A549 treated with CpdA at 1 μM for 4 hours (cell line): ENCODE results near the gene FXYD1. TPM values are rescaled to one million over a fixed set of nuclear protein-coding genes. Genes with fewer than 3 reads are reported as not detected.

Experiments used
- total RNA-seq: library from RNA; stranded (reverse); fragments of 200-300 nt; extraction: Qiagen RNA extraction; gene quantifications from 5 replicates; pipeline ENCODE4 v1.2.3, GENCODE V29; 2022; ENCODE audit warnings: low read depth

Gene FXYD1
- 0.35 to 0.85 TPM (median 0.44 TPM) in 4 of 5 replicates, not detected in the other for total RNA-seq

GRCh38 chr19:35138305-35138892 is at the start of gene FXYD1:
FXYD1 (plus strand) TSS chr19:35138824; CDS start chr19:35140080, 1,256 bp downstream.

GRCh38 chr19:35115177-35115951 is 23.3 kb upstream of the FXYD1 start, which contains the start of gene FXYD3:
FXYD3 (plus strand) TSS chr19:35115823; CDS start chr19:35119377, 3,554 bp downstream.

GRCh38 chr19:35134601-35135242 is 3.9 kb upstream of the FXYD1 start, which contains the start of gene LGI4:
LGI4 (minus strand) TSS chr19:35135059; CDS start chr19:35134680, 379 bp downstream.

GRCh38 chr19:35143231-35143715 is 4.6 kb downstream of the FXYD1 start, which contains the start of gene FXYD7:
FXYD7 (plus strand) TSS chr19:35143255; CDS start chr19:35143334, 79 bp downstream.

GRCh38 chr19:35154525-35155406 is 16.1 kb downstream of the FXYD1 start, which contains the start of gene FXYD5:
FXYD5 (plus strand) TSS chr19:35154735; CDS start chr19:35155551, 816 bp downstream.

Other genes with a start within 250 kb of the FXYD1 start
- gene ZNF30, start 211.9 kb upstream of the FXYD1 start, total RNA-seq: 5.0 to 5.9 TPM (median 5.2 TPM) in 5 replicates
- 1.4 to 2.1 TPM (median 1.9 TPM) in 5 replicates for gene ZNF792, start 174.6 kb upstream of the FXYD1 start, total RNA-seq
- gene GRAMD1A, start 138.5 kb upstream of the FXYD1 start, total RNA-seq: 119 to 143 TPM (median 132 TPM) in 5 replicates
- gene SCN1B, start 108.4 kb upstream of the FXYD1 start, total RNA-seq: 12.0 to 19.3 TPM (median 16.7 TPM) in 5 replicates
- gene HPN, start 97.1 kb upstream of the FXYD1 start, total RNA-seq: 0.03 to 0.17 TPM in 2 of 5 replicates, not detected in the others
- 0.26 to 0.31 TPM in 2 of 5 replicates, not detected in the others for gene FXYD3, start 23.0 kb upstream of the FXYD1 start, total RNA-seq
- 0.06 to 0.27 TPM (median 0.13 TPM) in 4 of 5 replicates, not detected in the other for gene LGI4, start 3.8 kb upstream of the FXYD1 start, total RNA-seq
- gene FXYD7, start 4.4 kb downstream of the FXYD1 start, total RNA-seq: 0.24 to 0.34 TPM (median 0.25 TPM) in 3 of 5 replicates, not detected in the others
- gene FXYD5, start 15.9 kb downstream of the FXYD1 start, total RNA-seq: 202 to 240 TPM (median 228 TPM) in 5 replicates
- not detected in 5 replicates for gene FAM187B, start 89.9 kb downstream of the FXYD1 start, total RNA-seq
- gene LSR, start 110.2 kb downstream of the FXYD1 start, total RNA-seq: 6.8 to 11.0 TPM (median 9.6 TPM) in 5 replicates
- 106 to 170 TPM (median 163 TPM) in 5 replicates for gene USF2, start 130.1 kb downstream of the FXYD1 start, total RNA-seq
- 0.05 to 0.73 TPM (median 0.13 TPM) in 3 of 5 replicates, not detected in the others for gene HAMP, start 143.7 kb downstream of the FXYD1 start, total RNA-seq
- gene MAG, start 153.3 kb downstream of the FXYD1 start, total RNA-seq: not detected in 5 replicates
- 0.59 to 1.4 TPM (median 0.90 TPM) in 5 replicates for gene CD22, start 190.4 kb downstream of the FXYD1 start, total RNA-seq
- not detected in 5 replicates for gene FFAR1, start 209.1 kb downstream of the FXYD1 start, total RNA-seq
- gene FFAR3, start 219.6 kb downstream of the FXYD1 start, total RNA-seq: not detected in 5 replicates
- gene GPR42, start 232.2 kb downstream of the FXYD1 start, total RNA-seq: not detected in 5 replicates